Measurements from ENCODE around the gene PTPN2.

GRCh38 chr18:12906119-12906518 lies 22.1 kb upstream of the PTPN2 start:
- TF ChIP-seq CTCF (IDR thresholded peaks at IDR 0.05; ENCODE audit: insufficient read depth, low read length, poor library complexity, severe bottlenecking) = no peak
- TF ChIP-seq EZH2phosphoT487 (conservative IDR thresholded peaks at IDR 0.05; ENCODE audit: low read length) = no peak

Data from SU-DHL-6 (cell line).